Right lobe of liver (tissue), 6 donors: ENCODE data around the gene ZNF394. TPM values are rescaled to one million over a fixed set of nuclear protein-coding genes. Genes with fewer than 3 reads are reported as not detected.

Source experiments
- ATAC-seq, 4 donors: fragments of 200-7000 bp; cut with Tn5 transposase; one replicate each; pipeline ENCODE4 v1.9.1; 2020; ENCODE audit warnings: mild to moderate bottlenecking in 4 of 4, moderate library complexity in 4 of 4
- DNase-seq, 3 donors: peaks; one replicate each; pipeline ENCODE4 v3.0.0-alpha.2; 2020
- H3K27ac ChIP-seq, 3 donors: fragments of 200-600 bp; one replicate each; pipeline ENCODE4 v1.8.0; 2022
- H3K27me3 ChIP-seq, 2 donors: fragments of 200-600 bp; one replicate each; pipeline ENCODE4 v1.8.0; 2022
- H3K36me3 ChIP-seq, 4 donors: fragments of 200-600 bp; sonication (generic) in 1 of 4; one replicate each; pipeline versions ENCODE4 v1.5.1 to v1.8.0; 2017 to 2022; ENCODE audit warnings: control low read depth in 1 of 4
- H3K4me1 ChIP-seq, 4 donors: fragments of 200-600 bp; sonication (generic) in 1 of 4; one replicate each; pipeline versions ENCODE4 v1.5.1 to v1.8.0; 2017 to 2022; ENCODE audit warnings: control low read depth in 1 of 4
- H3K4me3 ChIP-seq, 3 donors: fragments of 200-600 bp; one replicate each; pipeline ENCODE4 v1.8.0; 2022
- H3K9me3 ChIP-seq, 4 donors: fragments of 200-600 bp; sonication (generic) in 1 of 4; one replicate each; pipeline versions ENCODE4 v1.5.1 to v1.8.0; 2017 to 2022; ENCODE audit warnings: control low read depth in 1 of 4
- POLR2A ChIP-seq: fragments of 450-650 bp; IDR thresholded peaks from one replicate; pipeline ENCODE4 v1.6.1; 2017; ENCODE audit warnings: antibody characterized with exemption, mild to moderate bottlenecking
- WGBS: methylation state at CpG from one replicate; pipeline ENCODE4 v1.1.6; 2018; ENCODE audit warnings: low coverage, low lambda C conversion rate; ENCODE audit not compliant: insufficient coverage; ENCODE audit errors: missing lambda C conversion rate; 5-methylcytosine and 5-hydroxymethylcytosine counted together
- intact Hi-C, 2 donors: fragments of 100-400 bp; cut with DNase I; formaldehyde crosslinking; loops; one replicate each; pipeline versions ENCODE4 v1.11.2 to v1.14.1; 2022
- total RNA-seq, 6 experiments: library from RNA; depleted of rRNA in 2 of 6; stranded (reverse); fragments of >200 nt in 2 of 6; fragmentation: NEBNext Ultra II Directional in 3 of 6; extraction: Animal tissue kit (Norgen Biotek cat#: 25700) in 3 of 6; gene quantifications; one replicate each; pipeline versions ENCODE4 v1.1.0 to v1.2.4, GENCODE V29; 2016 to 2023
- TF ChIP-seq, protein P1 (sequence below), 4 donors: fragments of 200-600 bp in 3 of 4; fragments of 450-650 bp in 1 of 4; IDR thresholded peaks; one replicate each; pipeline versions ENCODE4 v1.5.1 to v1.8.0; 2016 to 2022; ENCODE audit warnings: antibody characterized with exemption in 4 of 4, mild to moderate bottlenecking in 2 of 4
- donor health status: DM: no; HTN: yes; CAD: no.
- donor health status: DM: no; HTN: no; CAD: no.
- donor health status: DM: no; HTN: no; CAD: no.
- donor health status: DM: no; HTN: yes; CAD: no.
- donor health status: DM: no; HTN: yes; CAD: no.

ZNF394 gene
- total RNA-seq, 6 experiments from 2014 or later, result 6.6 to 12.3 (median 9.4) TPM

DNA sequence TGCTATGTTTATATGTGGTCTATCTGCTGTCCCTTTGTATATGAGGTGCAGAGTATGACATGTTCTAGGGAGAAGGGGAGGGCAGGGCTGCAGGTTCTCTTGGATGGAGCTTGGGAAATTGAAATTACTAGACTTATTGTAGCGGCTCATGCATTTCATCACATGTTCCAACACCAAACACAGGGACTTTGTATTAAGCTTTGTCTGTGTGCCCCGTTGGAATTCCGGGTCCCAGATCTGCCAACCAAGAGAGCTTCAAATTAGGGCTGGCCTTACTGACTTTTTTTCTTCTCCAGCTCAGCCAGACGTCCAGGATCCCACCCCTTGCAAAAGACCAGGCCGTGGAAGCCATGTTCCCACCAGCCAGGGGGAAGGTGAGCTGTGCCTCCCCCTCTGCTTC, 24.0 kb downstream of the ZNF394 start:
- no peaks in the 10 kb centered on the region for H3K36me3 ChIP-seq
- DNase-seq (no peak), ATAC-seq (no peak)
- H3K4me1 ChIP-seq, result peaks cover 0 to 8% (median 3%) of the 10 kb centered on the region in 4 donors
- H3K9me3 ChIP-seq, result no peaks in the 10 kb centered on the region
- H3K4me3 ChIP-seq, result no peak overlapping the region
- no peaks in the 10 kb centered on the region for H3K27me3 ChIP-seq
- 88% methylated on average over 5 of the region's 5 CpGs for WGBS
- TF ChIP-seq, protein P1, sequence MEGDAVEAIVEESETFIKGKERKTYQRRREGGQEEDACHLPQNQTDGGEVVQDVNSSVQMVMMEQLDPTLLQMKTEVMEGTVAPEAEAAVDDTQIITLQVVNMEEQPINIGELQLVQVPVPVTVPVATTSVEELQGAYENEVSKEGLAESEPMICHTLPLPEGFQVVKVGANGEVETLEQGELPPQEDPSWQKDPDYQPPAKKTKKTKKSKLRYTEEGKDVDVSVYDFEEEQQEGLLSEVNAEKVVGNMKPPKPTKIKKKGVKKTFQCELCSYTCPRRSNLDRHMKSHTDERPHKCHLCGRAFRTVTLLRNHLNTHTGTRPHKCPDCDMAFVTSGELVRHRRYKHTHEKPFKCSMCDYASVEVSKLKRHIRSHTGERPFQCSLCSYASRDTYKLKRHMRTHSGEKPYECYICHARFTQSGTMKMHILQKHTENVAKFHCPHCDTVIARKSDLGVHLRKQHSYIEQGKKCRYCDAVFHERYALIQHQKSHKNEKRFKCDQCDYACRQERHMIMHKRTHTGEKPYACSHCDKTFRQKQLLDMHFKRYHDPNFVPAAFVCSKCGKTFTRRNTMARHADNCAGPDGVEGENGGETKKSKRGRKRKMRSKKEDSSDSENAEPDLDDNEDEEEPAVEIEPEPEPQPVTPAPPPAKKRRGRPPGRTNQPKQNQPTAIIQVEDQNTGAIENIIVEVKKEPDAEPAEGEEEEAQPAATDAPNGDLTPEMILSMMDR (IDR thresholded peaks at IDR 0.05), result no peak
- TF ChIP-seq POLR2A, result no peak
- H3K27ac ChIP-seq, result no peak overlapping the region
- intact Hi-C loops, result no loop called here

DNA sequence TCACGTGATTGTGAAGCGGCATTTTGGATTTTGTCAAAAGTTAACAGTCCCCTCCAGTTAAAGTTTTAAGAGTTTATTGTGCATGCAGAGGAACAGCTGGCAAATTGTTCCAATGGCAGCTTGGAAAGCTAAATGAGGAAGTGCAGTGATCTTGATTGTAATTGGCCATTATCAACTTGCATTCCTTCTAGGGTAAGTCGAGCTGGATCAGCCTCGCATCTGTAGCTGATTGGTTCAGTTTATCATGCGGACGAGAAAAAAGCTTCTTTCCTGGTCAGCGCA, 26.8 kb downstream of the ZNF394 start:
- intact Hi-C loops, result no loop called here
- peak overlapping the region in 2 of 3 donors; percentile 69 to 71 for H3K27ac ChIP-seq
- no peaks in the 10 kb centered on the region for H3K36me3 ChIP-seq
- H3K9me3 ChIP-seq, result no peaks in the 10 kb centered on the region
- 2% methylated on average over 7 of the region's 7 CpGs for WGBS
- DNase-seq (no peak), ATAC-seq (peak in 1 of 4 donors; percentile 5)
- peak overlapping the region; percentile 79 to 95 (median 95) for H3K4me3 ChIP-seq
- no peaks in the 10 kb centered on the region for H3K27me3 ChIP-seq
- no peak for TF ChIP-seq POLR2A
- TF ChIP-seq, protein P1 (IDR thresholded peaks at IDR 0.05), result no peak
- peaks cover 0 to 8% (median 3%) of the 10 kb centered on the region in 4 donors for H3K4me1 ChIP-seq

DNA sequence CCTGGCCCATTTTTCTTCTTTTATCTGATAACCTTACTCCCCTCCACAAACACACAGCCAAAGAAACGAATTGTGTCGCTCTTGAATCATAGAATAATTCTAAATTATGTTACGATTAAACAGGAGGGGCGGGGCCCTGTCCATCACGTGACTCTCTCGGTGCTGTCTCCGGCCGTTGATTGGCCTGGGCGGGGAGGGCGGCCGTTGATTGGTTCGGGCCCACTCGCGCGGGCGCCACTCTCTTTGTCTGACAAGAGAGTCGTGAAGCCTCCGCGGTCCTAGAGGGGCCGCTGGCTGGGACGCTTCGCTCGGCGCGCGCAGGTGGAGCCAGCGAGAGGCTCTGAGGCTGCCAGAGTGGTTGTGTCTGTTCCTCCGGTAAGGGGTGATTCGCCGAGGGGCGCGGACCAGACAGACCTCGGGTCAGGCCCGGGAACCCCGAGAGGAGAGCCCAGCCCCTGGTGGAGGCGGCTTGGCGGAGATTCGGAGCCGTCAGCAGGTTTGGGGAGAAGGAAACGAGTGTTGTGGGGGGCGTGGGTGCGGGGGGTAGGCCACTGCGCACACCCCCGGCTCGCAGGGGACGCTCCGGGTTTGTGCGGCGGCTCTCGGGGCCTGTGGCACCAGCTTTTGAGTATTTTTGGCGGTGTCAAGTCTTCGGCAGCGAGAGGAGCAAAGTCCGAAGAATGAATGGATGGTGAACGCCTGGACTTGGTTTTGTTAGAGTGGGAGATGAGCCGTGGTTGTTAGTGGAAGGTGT, 27.3 kb downstream of the ZNF394 start, which contains the start of gene ZNF789:
TSS of gene ZNF789 (plus strand) at position 330 of the 754 bp plus-strand sequence. CDS start 3,567 bp downstream, outside the sequence.
- TF ChIP-seq, protein P1 (IDR thresholded peaks at IDR 0.05), result no peak
- peak; percentile 72 for TF ChIP-seq POLR2A
- Histone ChIP-seq H3K27me3 (no peaks in the 10 kb centered on the region), H3K4me3 (peak within 1 kb of the TSS; percentile 79 to 95 (median 95)), H3K4me1 (peaks cover 0 to 8% (median 3%) of the 10 kb centered on the region in 4 donors), H3K9me3 (no peaks in the 10 kb centered on the region), H3K27ac (peak within 1 kb of the TSS; percentile 69 to 83 (median 69)), H3K36me3 (no peaks in the 10 kb centered on the region)
- peak; percentile 98 to 99 (median 99) for DNase-seq
- intact Hi-C loops, result no loop called here
- ATAC-seq, result peak; percentile 96 to 99 (median 98)
- WGBS, result 0% methylated on average over 35 of the region's 56 CpGs

DNA sequence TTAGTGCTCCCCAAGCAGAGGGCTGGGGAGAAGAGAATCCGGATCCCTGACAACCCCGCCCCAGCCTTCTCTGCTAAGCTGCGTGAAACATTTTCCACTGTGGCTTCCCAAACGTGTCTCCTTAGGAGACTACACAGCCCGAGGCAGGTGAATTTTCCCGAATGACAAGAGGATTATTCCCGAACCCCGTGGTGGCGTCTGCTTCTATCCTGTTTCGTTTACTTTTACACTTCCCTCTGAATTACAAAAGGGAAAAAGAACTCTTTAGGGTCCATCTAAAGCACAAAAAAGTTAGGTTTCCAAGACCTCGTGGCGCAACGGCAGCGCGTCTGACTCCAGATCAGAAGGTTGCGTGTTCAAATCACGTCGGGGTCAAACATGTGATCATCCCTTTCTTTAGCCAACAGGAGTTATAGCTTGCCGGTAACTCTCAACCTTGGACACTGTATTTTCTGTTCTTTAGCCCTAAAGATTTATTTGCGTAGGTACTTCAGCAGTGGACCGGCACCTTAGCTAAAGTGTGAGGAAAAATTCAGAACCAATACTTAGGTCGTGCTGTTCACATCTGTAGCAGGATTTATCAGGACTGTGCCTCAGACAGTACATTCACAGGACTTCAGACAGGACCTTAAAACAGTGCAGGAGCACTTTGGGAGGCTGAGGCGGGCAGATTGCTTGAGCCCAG, 30.6 kb downstream of the ZNF394 start:
- ATAC-seq, result no peak
- WGBS, result 33% methylated on average over 19 of the region's 23 CpGs

More for the DNA sequence above, 30.6 kb downstream of the ZNF394 start:
- TF ChIP-seq, protein P1 (IDR thresholded peaks at IDR 0.05), result no peak
- TF ChIP-seq POLR2A, result no peak
- intact Hi-C loops, result no loop called here
- Histone ChIP-seq H3K9me3 (no peaks in the 10 kb centered on the region), H3K4me3 (no peak overlapping the region), H3K27ac (no peak overlapping the region), H3K36me3 (no peaks in the 10 kb centered on the region), H3K4me1 (peaks cover 0 to 20% (median 7%) of the 10 kb centered on the region in 4 donors), H3K27me3 (no peaks in the 10 kb centered on the region)
- DNase-seq, result no peak
